Measurements from ENCODE around the gene KIFBP.
"Not testable (repeated sequence)": the region's sequence is repeated elsewhere in the genome, so short reads cannot be mapped to it uniquely, and the experiment has no call there.

Gene KIFBP

GRCh38 chr10:69005704-69006485 is 17.3 kb downstream of the KIFBP start:
- DNase-seq = no peak

GRCh38 chr10:69007260-69007659 is 18.7 kb downstream of the KIFBP start:
- DNase-seq = no peak

GRCh38 chr10:69009360-69009759 is 20.8 kb downstream of the KIFBP start:
- no peak for DNase-seq

- DNase-seq = no peak
These were observed 21.6 kb downstream of the KIFBP start for GRCh38 chr10:69010151-69010640.

- not testable (repeated sequence) for DNase-seq
These were observed 24.2 kb downstream of the KIFBP start for GRCh38 chr10:69012778-69013177.

GRCh38 chr10:69014171-69014570 is 25.6 kb downstream of the KIFBP start:
- DNase-seq = no peak

- DNase-seq = no peak
These were observed 30.0 kb downstream of the KIFBP start for GRCh38 chr10:69018613-69019012.

GRCh38 chr10:69022611-69023010 is 34.0 kb downstream of the KIFBP start:
- no peak for DNase-seq

- DNase-seq = no peak
These were observed 36.8 kb downstream of the KIFBP start for GRCh38 chr10:69025370-69025896.

- no peak for DNase-seq
These were observed 44.7 kb downstream of the KIFBP start for GRCh38 chr10:69033256-69033655.

GRCh38 chr10:69037489-69037888 is 48.9 kb downstream of the KIFBP start:
- DNase-seq = no peak

- DNase-seq = not testable (repeated sequence)
These were observed 52.3 kb downstream of the KIFBP start for GRCh38 chr10:69040904-69041303.

GRCh38 chr10:69042417-69042816 is 53.8 kb downstream of the KIFBP start:
- no peak for DNase-seq

- DNase-seq = no peak
These were observed 54.2 kb downstream of the KIFBP start for GRCh38 chr10:69042838-69043237.

- peak; percentile 39 for DNase-seq
These were observed 55.4 kb downstream of the KIFBP start for GRCh38 chr10:69043931-69044531.

- no peak for DNase-seq
These were observed 55.9 kb downstream of the KIFBP start for GRCh38 chr10:69044546-69044945.

GRCh38 chr10:69045441-69046300 is 57.1 kb downstream of the KIFBP start:
- peak; percentile 43 for DNase-seq

- DNase-seq = no peak
These were observed 58.7 kb downstream of the KIFBP start for GRCh38 chr10:69047111-69047832.

GRCh38 chr10:69048103-69048502 is 59.5 kb downstream of the KIFBP start:
- peak; percentile 43 for DNase-seq

- DNase-seq = no peak
These were observed 61.0 kb downstream of the KIFBP start for GRCh38 chr10:69049566-69049961.

- no peak for DNase-seq
These were observed 62.7 kb downstream of the KIFBP start for GRCh38 chr10:69051303-69051702.

GRCh38 chr10:69051710-69052487 is 63.3 kb downstream of the KIFBP start:
- DNase-seq = no peak

Measured in stimulated activated CD4-positive, alpha-beta T cell treated with anti-CD3 and anti-CD28 coated beads, Interleukin-4, amount 100 ng/mL, for 24 hours (primary cell).